HepG2 (cell line): ENCODE measurements around the gene SCO1. TPM values are rescaled to one million over a fixed set of nuclear protein-coding genes. Genes with fewer than 3 reads are reported as not detected.

ENCODE experiments used
- ATAC-seq: fragments of 200-7000 bp; cut with Tn5 transposase; 3 replicates; pipeline ENCODE4 v1.9.1; 2020; ENCODE audit warnings: mild to moderate bottlenecking, moderate library complexity
- BruUV-seq: library from RNA; stranded (reverse); fragments of 400-500 nt; replicated peaks from 2 replicates; lab custom pipeline; 2021; lab: Mats Ljungman, UMichigan
- CTCF ChIA-PET: fragments of 300-600 bp; formaldehyde crosslinking; extraction: SDS; loops from one replicate; lab custom pipeline; 2021; ENCODE audit warnings: low total read pairs, inconsistent platforms, low intra/inter-chr PET ratio; lab: Yijun Ruan, JAX
- POLR2A ChIA-PET: fragments of 350-600 bp; sonication (Branson Sonifier 250); formaldehyde crosslinking; loops from one replicate; lab custom pipeline; 2020; ENCODE audit warnings: antibody characterized with exemption, inconsistent platforms; lab: Yijun Ruan, JAX
- DNase-seq: peaks from one replicate; pipeline ENCODE4 v3.0.0-alpha.2; 2015; ENCODE audit warnings: low spot score
- FAIRE-seq: peaks from 3 replicates; lab custom pipeline; 2011; peaks lifted over from hg19 to GRCh38; lab: Jason Lieb, UNC
- H2AFZ ChIP-seq: one replicate; pipeline ENCODE4 v1.6.1; 2011; ENCODE audit warnings: low read length, inconsistent platforms
- H3K27ac ChIP-seq: fragments of 300-600 bp; 3 replicates; pipeline ENCODE4 v1.8.0; 2011; ENCODE audit warnings: mixed run types, mild to moderate bottlenecking, mixed read lengths, low read length, inconsistent platforms; ENCODE audit not compliant: insufficient read depth; ENCODE audit errors: extremely low read length
- H3K27me3 ChIP-seq, 2 experiments: fragments of 200-600 bp in 1 of 2; 2 replicates in 1 of 2; 3 replicates in 1 of 2; pipeline versions ENCODE4 v1.6.0 to v1.8.0; 2011; ENCODE audit warnings: low read length in 2 of 2, mild to moderate bottlenecking in 2 of 2, moderate library complexity in 2 of 2, inconsistent platforms in 1 of 2; ENCODE audit not compliant: insufficient read depth in 2 of 2, control insufficient read depth in 1 of 2
- H3K36me3 ChIP-seq, 2 experiments: fragments of 200-600 bp in 1 of 2; replicated peaks in 1 of 2; 2 replicates in 1 of 2; 3 replicates in 1 of 2; pipeline versions ENCODE4 v1.5.1 to v1.8.0; 2011; ENCODE audit warnings: low read length in 2 of 2, inconsistent platforms in 1 of 2; ENCODE audit not compliant: insufficient read depth in 2 of 2, control insufficient read depth in 1 of 2
- H3K4me1 ChIP-seq: 2 replicates; pipeline ENCODE4 v1.5.1; 2012; ENCODE audit warnings: low read length, inconsistent platforms; ENCODE audit not compliant: insufficient read depth
- H3K4me2 ChIP-seq: 2 replicates; pipeline ENCODE4 v1.6.0; 2011; ENCODE audit warnings: low read depth, low read length, inconsistent platforms
- H3K4me3 ChIP-seq, 3 experiments: fragments of 200-600 bp in 1 of 3; sonication (generic), shearing (Covaris generic) in 1 of 3; replicated peaks in 1 of 3; 2 replicates each; pipeline ENCODE4 v1.5.1; 2011 to 2016; ENCODE audit warnings: low read length in 3 of 3, inconsistent platforms in 2 of 3, low read depth in 2 of 3, mild to moderate bottlenecking in 2 of 3, control low read depth in 1 of 3, mixed read lengths in 1 of 3; ENCODE audit not compliant: insufficient read depth in 1 of 3
- H3K79me2 ChIP-seq: one replicate; pipeline ENCODE4 v1.6.1; 2011; ENCODE audit warnings: low read length, inconsistent platforms; ENCODE audit not compliant: insufficient read depth
- H3K9ac ChIP-seq: 2 replicates; pipeline ENCODE4 v1.6.0; 2011; ENCODE audit warnings: mild to moderate bottlenecking, low read depth, low read length, inconsistent platforms; ENCODE audit not compliant: insufficient read depth
- H3K9me3 ChIP-seq: 2 replicates; pipeline ENCODE4 v1.5.1; 2012; ENCODE audit warnings: mild to moderate bottlenecking, low read length
- H4K20me1 ChIP-seq: 2 replicates; pipeline ENCODE4 v1.6.0; 2011; ENCODE audit warnings: inconsistent platforms, mild to moderate bottlenecking, low read length, moderate library complexity; ENCODE audit not compliant: insufficient read depth
- FUBP1 ChIP-seq: sonication (generic); formaldehyde crosslinking; IDR thresholded peaks from 2 replicates; pipeline ENCODE4 v1.5.1; 2020; ENCODE audit warnings: missing genetic modification reagents, mild to moderate bottlenecking, borderline replicate concordance
- RARG ChIP-seq: sonication (generic); formaldehyde crosslinking; IDR thresholded peaks from 2 replicates; pipeline ENCODE4 v1.4.0; 2020; ENCODE audit warnings: low read depth, mild to moderate bottlenecking, missing genetic modification reagents
- SMAD1 ChIP-seq: sonication (generic); formaldehyde crosslinking; IDR thresholded peaks from 2 replicates; pipeline ENCODE4 v1.4.0; 2020; ENCODE audit warnings: missing genetic modification reagents, low read depth, mild to moderate bottlenecking, borderline replicate concordance
- ZNF292 ChIP-seq: sonication (generic); formaldehyde crosslinking; IDR thresholded peaks from 2 replicates; pipeline ENCODE4 v1.8.1; 2022; ENCODE audit warnings: mild to moderate bottlenecking, low read depth, missing genetic modification reagents, borderline replicate concordance
- ZNF770 ChIP-seq: sonication (generic); formaldehyde crosslinking; IDR thresholded peaks from 2 replicates; pipeline ENCODE4 v1.5.0; 2020; ENCODE audit warnings: mild to moderate bottlenecking, missing genetic modification reagents
- WGBS: methylation state at CpG from one replicate; pipeline ENCODE4 v1.1.6; 2017; ENCODE audit warnings: low lambda C conversion rate; 5-methylcytosine and 5-hydroxymethylcytosine counted together
- in situ Hi-C: cut with HindIII; loops from 2 replicates; pipeline ENCODE4 v1.10.0; 2017; ENCODE audit warnings: low pct_unique_long_range_greater_than_20kb; ENCODE audit not compliant: extremely low pct_ligation_motif_present
- intact Hi-C: fragments of 100-400 bp; cut with micrococcal nuclease; formaldehyde crosslinking; loops from one replicate; pipeline ENCODE4 v1.10.0; 2022; ENCODE audit not compliant: unreplicated experiment
- polyA plus RNA-seq, 8 experiments: library from polyadenylated mRNA; depleted of rRNA in 3 of 8; stranded (reverse) in 7 of 8; unstranded in 1 of 8; fragments of >200 nt; fragmentation: Illumina TruSeq in 4 of 8; extraction: Trizol in 4 of 8; gene quantifications; 2 replicates each; pipeline versions ENCODE4 v1.2.1 to v1.2.3, GENCODE V29; 2011 to 2016; ENCODE audit warnings: low read depth in 4 of 8, missing spikeins in 1 of 8, mixed read lengths in 1 of 8; ENCODE audit not compliant: insufficient read depth in 1 of 8
- total RNA-seq, 5 experiments: library from RNA; depleted of rRNA; stranded (reverse); fragments of >200 nt; fragmentation: Illumina TruSeq; extraction: Trizol; gene quantifications; 2 replicates each; pipeline ENCODE4 v1.2.3, GENCODE V29; 2016; ENCODE audit warnings: low read depth in 1 of 5
- TF ChIP-seq, protein P1 (sequence below): fragments of 450-650 bp; IDR thresholded peaks from 2 replicates; pipeline ENCODE4 v1.6.1; 2017

Gene SCO1
- total and polyA plus RNA-seq, 2 of the 13 experiments (the other 11 are each of a cell fraction or from before 2014, with no cell fraction given) = 11.4 to 50.3 TPM

DNA sequence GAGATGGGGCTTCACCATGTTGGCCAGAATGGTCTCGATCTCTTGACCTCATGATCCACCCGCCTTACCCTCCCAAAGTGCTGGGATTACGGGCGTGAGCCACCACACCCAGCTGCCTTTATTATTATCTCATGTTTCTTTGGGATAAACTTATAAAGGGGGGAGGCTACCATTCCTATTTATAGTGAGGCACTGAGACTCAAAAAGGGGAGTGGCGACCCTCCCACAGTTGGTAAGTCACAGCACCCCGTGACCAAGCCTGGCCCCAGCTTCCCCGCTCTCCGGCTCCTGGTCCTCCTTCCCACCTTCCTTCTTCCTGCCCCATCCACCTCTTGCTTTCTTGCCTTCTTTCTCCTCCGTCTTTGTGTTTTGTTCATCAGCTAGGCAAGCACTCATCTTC lies 45.4 kb downstream of the SCO1 start:
- in situ Hi-C loops = no loop called here

More for the DNA sequence above, 45.4 kb downstream of the SCO1 start:
- Histone ChIP-seq H3K27ac (no peak overlapping the region), H3K9ac (no peak overlapping the region), H3K79me2 (no peaks in the 10 kb centered on the region), H3K4me2 (no peak overlapping the region), H4K20me1 (no peaks in the 10 kb centered on the region), H3K4me3 (no peak overlapping the region), H3K4me1 (no peaks in the 10 kb centered on the region), H3K9me3 (no peaks in the 10 kb centered on the region), H3K36me3 (no peaks in the 10 kb centered on the region), H2AFZ (no peak overlapping the region), H3K27me3 (no peaks in the 10 kb centered on the region)
- POLR2A ChIA-PET = no interaction called here
- FAIRE-seq = no peak
- CTCF ChIA-PET = no interaction called here
- no TSS peak for BruUV-seq
- DNase-seq = no peak
- 74% methylated on average over 9 of the region's 9 CpGs for WGBS
- intact Hi-C loops = no loop called here
- TF ChIP-seq SMAD1 (CRISPR knock-in tag) = no peak
- TF ChIP-seq FUBP1 (CRISPR knock-in tag) = no peak
- TF ChIP-seq ZNF770 (CRISPR knock-in tag) = no peak
- no peak for TF ChIP-seq RARG (CRISPR knock-in tag)
- TF ChIP-seq, protein P1, sequence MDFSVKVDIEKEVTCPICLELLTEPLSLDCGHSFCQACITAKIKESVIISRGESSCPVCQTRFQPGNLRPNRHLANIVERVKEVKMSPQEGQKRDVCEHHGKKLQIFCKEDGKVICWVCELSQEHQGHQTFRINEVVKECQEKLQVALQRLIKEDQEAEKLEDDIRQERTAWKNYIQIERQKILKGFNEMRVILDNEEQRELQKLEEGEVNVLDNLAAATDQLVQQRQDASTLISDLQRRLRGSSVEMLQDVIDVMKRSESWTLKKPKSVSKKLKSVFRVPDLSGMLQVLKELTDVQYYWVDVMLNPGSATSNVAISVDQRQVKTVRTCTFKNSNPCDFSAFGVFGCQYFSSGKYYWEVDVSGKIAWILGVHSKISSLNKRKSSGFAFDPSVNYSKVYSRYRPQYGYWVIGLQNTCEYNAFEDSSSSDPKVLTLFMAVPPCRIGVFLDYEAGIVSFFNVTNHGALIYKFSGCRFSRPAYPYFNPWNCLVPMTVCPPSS = no peak
- TF ChIP-seq ZNF292 (CRISPR knock-in tag) = no peak
- no peak for ATAC-seq
